T-cell (primary cell): Measurements from ENCODE around the gene ITPRIPL2. TPM values are rescaled to one million over a fixed set of nuclear protein-coding genes. Genes with fewer than 3 reads are reported as not detected.

Source experiments
- ATAC-seq, 4 experiments: fragments of 200-7000 bp in 3 of 4; fragments of 150-1000 bp in 1 of 4; cut with Tn5 transposase; replicated peaks in 1 of 4; 1 replicate in 3 of 4; 2 replicates in 1 of 4; pipeline ENCODE4 v1.10.0; 2021; ENCODE audit warnings: moderate library complexity in 3 of 4, mild to moderate bottlenecking in 2 of 4, moderate number of reproducible peaks in 1 of 4
- CTCF ChIA-PET, 2 donors: fragments of 300-600 bp; sonication (Branson Sonifier 250); formaldehyde crosslinking; loops; one replicate each; lab custom pipeline; 2022; ENCODE audit warnings: antibody characterized with exemption in 2 of 2; lab: Charles Lee
- POLR2A ChIA-PET, 2 donors: fragments of 300-600 bp; sonication (Branson Sonifier 250); formaldehyde crosslinking; loops; one replicate each; lab custom pipeline; 2022; ENCODE audit warnings: antibody characterized with exemption in 2 of 2; lab: Charles Lee
- DNase-seq, 35 experiments: peaks; one replicate each; pipeline versions ENCODE4 v3.0.0 to v3.0.0-alpha.2; 2013 to 2023
- H3K27ac ChIP-seq: one replicate; pipeline ENCODE4 v1.5.1; 2013; ENCODE audit warnings: low read length
- H3K27me3 ChIP-seq, 2 experiments: replicated peaks in 1 of 2; 1 replicate in 1 of 2; 2 replicates in 1 of 2; pipeline versions ENCODE4 v1.6.1 to v1.7.0; 2013; ENCODE audit warnings: low read length in 1 of 2, mixed read lengths in 1 of 2; ENCODE audit not compliant: control insufficient read depth in 2 of 2, insufficient read depth in 2 of 2; ENCODE audit errors: extremely low read depth in 1 of 2
- H3K36me3 ChIP-seq, 2 donors: 1 replicate in 1 of 2; 2 replicates in 1 of 2; pipeline versions ENCODE4 v1.6.1 to v1.7.0; 2013; ENCODE audit warnings: low read length in 1 of 2; ENCODE audit not compliant: control insufficient read depth in 2 of 2, insufficient read depth in 1 of 2; ENCODE audit errors: extremely low read depth in 1 of 2
- H3K4me1 ChIP-seq, 2 experiments: 1 replicate in 1 of 2; 2 replicates in 1 of 2; pipeline versions ENCODE4 v1.6.1 to v1.7.0; 2013; ENCODE audit warnings: low read length in 2 of 2, mixed read lengths in 1 of 2; ENCODE audit not compliant: insufficient read depth in 2 of 2, control insufficient read depth in 1 of 2; ENCODE audit errors: extremely low read depth in 1 of 2
- H3K4me3 ChIP-seq, 2 donors: 1 replicate in 1 of 2; 2 replicates in 1 of 2; pipeline versions ENCODE4 v1.5.1 to v1.7.0; 2013; ENCODE audit warnings: mild to moderate bottlenecking in 2 of 2, low read length in 1 of 2, moderate library complexity in 1 of 2; ENCODE audit not compliant: control insufficient read depth in 1 of 2; ENCODE audit errors: extremely low read depth in 1 of 2
- H3K9me3 ChIP-seq: 2 replicates; pipeline ENCODE4 v1.7.0; 2013
- H3K27ac Mint-ChIP-seq, 2 donors: one replicate each; pipeline ENCODE4 v1.8.0; 2020 to 2021; ENCODE audit warnings: mild to moderate bottlenecking in 2 of 2, mixed read lengths in 2 of 2
- H3K27me3 Mint-ChIP-seq, 2 donors: one replicate each; pipeline ENCODE4 v1.8.0; 2021 to 2022; ENCODE audit warnings: mixed read lengths in 2 of 2
- H3K36me3 Mint-ChIP-seq: one replicate; pipeline ENCODE4 v1.8.0; 2021; ENCODE audit warnings: mixed read lengths
- H3K4me1 Mint-ChIP-seq, 3 donors: one replicate each; pipeline ENCODE4 v1.8.0; 2020 to 2022; ENCODE audit warnings: mixed read lengths in 3 of 3, mild to moderate bottlenecking in 1 of 3
- H3K4me3 Mint-ChIP-seq, 3 donors: one replicate each; pipeline ENCODE4 v1.8.0; 2020 to 2022; ENCODE audit warnings: mild to moderate bottlenecking in 3 of 3, mixed read lengths in 3 of 3, moderate library complexity in 3 of 3
- H3K9me3 Mint-ChIP-seq, 3 donors: one replicate each; pipeline ENCODE4 v1.8.0; 2020 to 2022; ENCODE audit warnings: mixed read lengths in 3 of 3
- WGBS: methylation state at CpG from one replicate; pipeline ENCODE4 v1.1.5; 2013; ENCODE audit warnings: missing lambda C conversion rate; ENCODE audit not compliant: insufficient coverage; 5-methylcytosine and 5-hydroxymethylcytosine counted together
- total RNA-seq, 35 experiments: library from RNA in 6 of 35; stranded (reverse) in 6 of 35; fragments of 120-200 nt in 1 of 35; gene quantifications; one replicate each; pipeline versions ENCODE4 v1.2.1 to v1.2.4 and lab custom pipeline; 2013 to 2026

ITPRIPL2 gene
- total RNA-seq, 5 donors from 2014 or later (not counting 1 experiment from before 2014, with no cell fraction given): 0.53 to 2.7 (median 1.7) TPM

DNA sequence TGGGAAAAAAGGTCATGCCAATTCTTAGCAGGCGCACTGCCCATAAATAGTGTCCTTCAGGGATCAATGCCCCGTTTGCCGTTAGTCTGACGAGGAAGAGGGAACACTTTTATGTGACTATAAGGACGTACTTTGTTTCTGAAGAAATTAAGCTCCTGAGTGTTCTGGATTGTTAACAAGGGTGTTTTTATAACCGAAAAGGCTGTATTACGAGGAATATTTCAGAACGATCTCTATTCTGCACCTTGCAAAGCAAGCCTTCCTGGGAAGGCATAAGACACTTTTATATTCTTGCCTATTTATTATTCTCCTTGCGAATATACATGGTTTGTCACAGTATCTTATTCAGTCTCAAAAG is 29.8 kb downstream of the ITPRIPL2 start:
- H3K27me3 ChIP-seq: peaks cover 0 to 12% of the 10 kb centered on the region in 2 experiments
- 67% methylated on average over 3 of the region's 9 CpGs for WGBS
- ChIA-PET CTCF (interaction anchor here in 1 of 2 donors (0.6 kb wide), 1 partner anchor 19 kb away, joined by 5 read pairs; no protein-coding TSS in a partner anchor), POLR2A (no interaction called here)
- no peak for DNase-seq
- no peak overlapping the region for H3K27ac ChIP-seq
- H3K9me3 ChIP-seq: no peaks in the 10 kb centered on the region
- ATAC-seq: no peak
- Mint-ChIP-seq H3K27ac (no peak overlapping the region), H3K4me1 (no peaks in the 10 kb centered on the region), H3K27me3 (peaks cover 12 to 15% of the 10 kb centered on the region in 2 donors), H3K4me3 (no peak overlapping the region), H3K9me3 (peaks cover 0 to 11% (median 2%) of the 10 kb centered on the region in 3 donors), H3K36me3 (no peaks in the 10 kb centered on the region)
- no peaks in the 10 kb centered on the region for H3K4me1 ChIP-seq
- H3K36me3 ChIP-seq: no peaks in the 10 kb centered on the region
- H3K4me3 ChIP-seq: no peak overlapping the region

DNA sequence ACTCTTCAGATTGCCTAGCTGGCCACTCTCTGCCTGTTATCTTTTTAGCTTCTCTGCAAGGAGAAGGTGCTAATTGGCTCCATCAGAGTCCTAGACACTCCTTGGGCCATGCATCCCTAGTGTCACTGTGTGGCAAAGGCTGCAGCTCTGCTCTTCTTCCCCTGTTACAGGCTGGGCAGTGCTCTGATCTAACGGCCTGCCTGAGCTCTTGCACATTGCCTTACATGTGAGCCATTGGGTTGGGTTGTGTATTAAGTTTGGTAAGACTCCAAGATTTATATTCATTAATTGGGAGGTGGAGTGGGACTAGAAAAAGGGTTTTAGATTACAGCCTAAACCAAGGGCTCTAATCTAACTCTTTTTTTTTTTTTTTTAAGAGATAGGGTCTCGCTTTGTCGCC is 31.2 kb downstream of the ITPRIPL2 start:
- no CpG with 5 or more reads among the region's 3 CpGs for WGBS
- Histone ChIP-seq H3K36me3 (no peaks in the 10 kb centered on the region), H3K4me1 (no peaks in the 10 kb centered on the region), H3K27me3 (peaks cover 0 to 12% of the 10 kb centered on the region in 2 experiments), H3K9me3 (no peaks in the 10 kb centered on the region), H3K4me3 (no peak overlapping the region), H3K27ac (no peak overlapping the region)
- ChIA-PET POLR2A (interaction anchor here in 1 of 2 donors (0.6 kb wide), 1 partner anchor 9 kb away, joined by 5 read pairs; no protein-coding TSS in a partner anchor), CTCF (interaction anchor here (0.7 to 1.0 kb wide), 2 partner anchors 14 to 1935 kb away, joined by 3 to 4 read pairs; no protein-coding TSS in a partner anchor)
- Mint-ChIP-seq H3K4me3 (no peak overlapping the region), H3K9me3 (peaks cover 0 to 11% (median 5%) of the 10 kb centered on the region in 3 donors), H3K4me1 (no peaks in the 10 kb centered on the region), H3K36me3 (no peaks in the 10 kb centered on the region), H3K27me3 (peaks cover 17 to 19% of the 10 kb centered on the region in 2 donors), H3K27ac (no peak overlapping the region)
- ATAC-seq (no peak), DNase-seq (no peak)

DNA sequence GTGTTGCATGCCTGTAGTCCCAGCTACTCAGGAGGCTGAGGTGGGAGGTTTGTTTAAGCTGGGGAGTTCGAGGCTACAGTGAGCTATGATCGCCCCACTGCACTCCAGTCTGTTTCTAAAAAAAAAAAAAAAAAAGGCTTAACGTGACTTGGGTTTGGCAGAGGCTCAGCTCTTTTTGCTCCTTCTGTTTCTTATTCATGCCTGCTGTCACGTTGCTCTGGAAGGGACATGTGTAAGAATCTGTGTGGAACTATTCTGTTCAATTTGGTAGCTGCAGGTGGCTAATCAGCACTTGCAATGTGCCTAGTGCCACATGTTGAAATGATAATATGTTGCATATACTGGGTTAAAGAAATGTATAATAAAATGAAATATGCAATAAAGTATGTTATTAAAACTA is 33.4 kb downstream of the ITPRIPL2 start:
- POLR2A ChIA-PET: interaction anchor here in 1 of 2 donors (0.7 kb wide), 1 partner anchor 29 kb away, joined by 9 read pairs; no protein-coding TSS in a partner anchor
- CTCF ChIA-PET: no interaction called here

DNA sequence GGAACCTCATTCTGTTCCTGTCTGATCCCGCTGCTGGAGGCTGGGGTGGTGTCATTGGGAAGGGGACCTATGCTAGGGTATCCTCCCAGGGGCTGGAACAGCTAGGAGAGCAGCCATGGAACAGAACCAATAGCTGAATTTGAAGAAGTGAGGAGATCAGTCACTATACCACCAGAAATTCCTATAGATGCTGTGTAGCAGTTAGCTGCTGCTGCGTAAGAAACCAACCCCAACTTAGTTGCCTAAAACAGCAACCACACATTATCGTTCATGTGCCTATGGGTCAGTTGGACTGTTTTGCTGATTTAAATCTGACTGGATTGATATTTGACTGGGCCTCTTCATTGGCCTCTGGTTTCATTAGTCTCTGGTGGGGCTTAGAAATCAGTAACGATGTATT is 33.9 kb downstream of the ITPRIPL2 start:
- Histone ChIP-seq H3K4me3 (no peak overlapping the region), H3K27me3 (peaks cover 0 to 3% of the 10 kb centered on the region in 2 experiments), H3K27ac (no peak overlapping the region), H3K9me3 (no peaks in the 10 kb centered on the region), H3K36me3 (no peaks in the 10 kb centered on the region), H3K4me1 (no peaks in the 10 kb centered on the region)
- Mint-ChIP-seq H3K27me3 (peaks cover 15 to 19% of the 10 kb centered on the region in 2 donors), H3K4me1 (no peaks in the 10 kb centered on the region), H3K36me3 (no peaks in the 10 kb centered on the region), H3K9me3 (peaks cover 0 to 11% (median 5%) of the 10 kb centered on the region in 3 donors), H3K27ac (no peak overlapping the region), H3K4me3 (no peak overlapping the region)
- no CpG with 5 or more reads among the region's 4 CpGs for WGBS
- ChIA-PET POLR2A (no interaction called here), CTCF (no interaction called here)
- no peak for DNase-seq
- ATAC-seq: no peak

More for the DNA sequence above, 33.4 kb downstream of the ITPRIPL2 start:
- Histone ChIP-seq H3K4me1 (no peaks in the 10 kb centered on the region), H3K36me3 (no peaks in the 10 kb centered on the region), H3K9me3 (no peaks in the 10 kb centered on the region), H3K27ac (no peak overlapping the region), H3K27me3 (peaks cover 0 to 3% of the 10 kb centered on the region in 2 experiments), H3K4me3 (no peak overlapping the region)
- H3K27ac Mint-ChIP-seq: no peak overlapping the region
- ATAC-seq (no peak), DNase-seq (no peak)
- H3K9me3 Mint-ChIP-seq: peaks cover 0 to 11% (median 5%) of the 10 kb centered on the region in 3 donors
- H3K36me3 Mint-ChIP-seq: no peaks in the 10 kb centered on the region
- 79% methylated on average over 3 of the region's 4 CpGs for WGBS
- no peaks in the 10 kb centered on the region for H3K4me1 Mint-ChIP-seq
- H3K27me3 Mint-ChIP-seq: peaks cover 17 to 18% of the 10 kb centered on the region in 2 donors
- no peak overlapping the region for H3K4me3 Mint-ChIP-seq

DNA sequence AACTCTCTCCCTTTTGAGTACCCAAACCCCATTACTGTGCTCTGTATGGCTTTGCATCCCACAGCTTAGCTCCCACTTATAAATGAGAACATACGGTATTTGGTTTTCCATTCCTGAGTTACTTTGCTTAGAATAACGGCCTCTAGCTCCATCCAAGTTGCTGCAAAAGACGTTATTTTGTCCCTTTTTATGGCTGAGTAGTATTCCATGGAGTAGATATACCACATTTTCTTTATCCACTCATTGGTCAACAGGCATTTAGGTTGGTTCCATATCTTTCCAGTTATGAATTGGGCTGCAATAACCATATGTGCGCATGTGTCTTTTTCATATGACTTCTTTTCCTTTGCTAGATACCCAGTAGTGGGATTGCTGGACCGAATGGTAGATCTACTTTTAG is 34.4 kb downstream of the ITPRIPL2 start:
- Histone ChIP-seq H3K27me3 (no peaks in the 10 kb centered on the region), H3K4me1 (no peaks in the 10 kb centered on the region), H3K36me3 (no peaks in the 10 kb centered on the region), H3K9me3 (no peaks in the 10 kb centered on the region), H3K27ac (no peak overlapping the region), H3K4me3 (no peak overlapping the region)
- DNase-seq: no peak
- WGBS: 100% methylated on average over 1 of the region's 5 CpGs
- H3K4me3 Mint-ChIP-seq: no peak overlapping the region
- POLR2A ChIA-PET: no interaction called here
- peaks cover 14 to 20% of the 10 kb centered on the region in 2 donors for H3K27me3 Mint-ChIP-seq
- CTCF ChIA-PET: no interaction called here
- no peak for ATAC-seq
- H3K27ac Mint-ChIP-seq: no peak overlapping the region
- H3K4me1 Mint-ChIP-seq: no peaks in the 10 kb centered on the region
- H3K36me3 Mint-ChIP-seq: no peaks in the 10 kb centered on the region
- peaks cover 0 to 11% (median 5%) of the 10 kb centered on the region in 3 donors for H3K9me3 Mint-ChIP-seq

DNA sequence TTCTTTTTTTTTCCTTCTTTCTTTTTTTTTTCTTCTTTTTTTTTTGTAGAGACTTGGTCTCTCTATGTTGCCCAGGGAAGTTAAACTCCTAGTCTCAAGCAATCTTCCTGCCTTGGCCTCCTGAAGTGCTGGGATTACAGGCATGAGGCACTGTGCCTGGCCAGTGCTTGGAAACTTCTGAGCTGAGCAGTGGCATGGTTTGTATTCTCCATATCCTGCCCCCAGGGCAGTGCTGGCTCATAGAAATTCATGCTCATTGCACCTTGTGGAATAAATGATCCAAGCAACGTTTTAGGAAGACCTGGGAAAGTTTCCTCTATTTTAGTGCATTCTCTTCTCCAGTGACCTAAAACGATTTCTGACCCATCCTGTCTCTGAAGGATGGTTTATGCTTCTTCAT is 37.5 kb downstream of the ITPRIPL2 start:
- H3K27me3 ChIP-seq: peaks cover 0 to 5% of the 10 kb centered on the region in 2 experiments
- H3K27me3 Mint-ChIP-seq: peaks cover 19 to 21% of the 10 kb centered on the region in 2 donors
- H3K27ac Mint-ChIP-seq: no peak overlapping the region
- ATAC-seq (no peak), DNase-seq (no peak)
- H3K27ac ChIP-seq: no peak overlapping the region
- ChIA-PET POLR2A (interaction anchor here in 1 of 2 donors (0.7 kb wide), 1 partner anchor 1303 kb away, joined by 4 read pairs; no protein-coding TSS in a partner anchor), CTCF (no interaction called here)
- H3K4me3 ChIP-seq: no peak overlapping the region
- no peaks in the 10 kb centered on the region for H3K4me1 ChIP-seq
- no peaks in the 10 kb centered on the region for H3K9me3 ChIP-seq
- H3K36me3 Mint-ChIP-seq: no peaks in the 10 kb centered on the region
- H3K4me1 Mint-ChIP-seq: no peaks in the 10 kb centered on the region
- H3K4me3 Mint-ChIP-seq: no peak overlapping the region
- H3K9me3 Mint-ChIP-seq: peaks cover 4 to 17% (median 5%) of the 10 kb centered on the region in 3 donors
- H3K36me3 ChIP-seq: no peaks in the 10 kb centered on the region
- WGBS: no CpG with 5 or more reads among the region's 2 CpGs
